K562 (cell line): ENCODE results near the gene TBX6. TPM values are rescaled to one million over a fixed set of nuclear protein-coding genes. Genes with fewer than 3 reads are reported as not detected.

Experiments used
- ETV1 ChIP-seq: fragments of 450-650 bp; conservative IDR thresholded peaks from 2 replicates; pipeline ENCODE4 v1.6.1; 2016; ENCODE audit warnings: missing genetic modification characterization, control low read depth, low read depth, missing compliant biosample characterization
- HLTF ChIP-seq: fragments of 450-650 bp; IDR thresholded peaks from 2 replicates; pipeline ENCODE4 v1.6.1; 2016
- LARP7 ChIP-seq: fragments of 450-650 bp; IDR thresholded peaks from 2 replicates; pipeline ENCODE4 v1.6.1; 2016
- MTA2 ChIP-seq: fragments of 450-650 bp; IDR thresholded peaks from 2 replicates; pipeline ENCODE4 v1.6.1; 2016; ENCODE audit warnings: low read depth
- RFX7 ChIP-seq: fragments of 250-450 bp; sonication (Bioruptor Pico); IDR thresholded peaks from 2 replicates; pipeline ENCODE4 v1.5.1; 2021; ENCODE audit warnings: mild to moderate bottlenecking
- polyA plus RNA-seq, 8 experiments: library from polyadenylated mRNA; depleted of rRNA in 4 of 8; stranded (reverse) in 5 of 8; unstranded in 3 of 8; fragments of >200 nt; fragmentation: Nextera tagmentation in 2 of 8; fragmentation: Illumina TruSeq in 1 of 8; extraction: Ambion mirVana in 2 of 8; extraction: Trizol in 1 of 8; gene quantifications; 2 replicates each; pipeline versions ENCODE4 v1.2.1 to v1.2.3, GENCODE V29; 2011 to 2014; ENCODE audit warnings: inconsistent platforms in 1 of 8, missing spikeins in 1 of 8
- total RNA-seq, 7 experiments: library from RNA; depleted of rRNA in 6 of 7; stranded (reverse); fragments of >200 nt in 6 of 7; fragmentation: Illumina TruSeq in 2 of 7; extraction: Trizol in 2 of 7; gene quantifications; 2 replicates each; pipeline versions ENCODE4 v1.2.1 to v1.2.3, GENCODE V29; 2011 to 2021; ENCODE audit warnings: low replicate concordance in 1 of 7
- TF ChIP-seq, protein P1 (sequence below): fragments of 450-650 bp; conservative IDR thresholded peaks from 2 replicates; pipeline ENCODE4 v1.6.1; 2016; ENCODE audit warnings: missing genetic modification characterization, low read depth, mild to moderate bottlenecking, control low read depth, missing compliant biosample characterization
- TF ChIP-seq, protein P2 (sequence below): IDR thresholded peaks from 3 replicates; pipeline ENCODE4 v1.6.1; 2011; ENCODE audit warnings: borderline replicate concordance, mild to moderate bottlenecking, moderate library complexity; ENCODE audit not compliant: insufficient read length; ENCODE audit errors: extremely low read depth
- TF ChIP-seq, protein P3 (sequence below): fragments of 250-450 bp; sonication (Bioruptor Pico); IDR thresholded peaks from 2 replicates; pipeline ENCODE4 v1.5.0; 2021; ENCODE audit warnings: mild to moderate bottlenecking, moderate library complexity
- TF ChIP-seq, protein P4 (sequence below): fragments of 250-450 bp; sonication (Bioruptor Pico); IDR thresholded peaks from 2 replicates; pipeline ENCODE4 v1.4.0; 2020; ENCODE audit warnings: mild to moderate bottlenecking, moderate library complexity
- TF ChIP-seq, protein P5 (sequence below), 2 experiments: fragments of 450-650 bp in 1 of 2; IDR thresholded peaks; 2 replicates each; pipeline ENCODE4 v1.6.1; 2011 to 2017; ENCODE audit warnings: low read depth in 2 of 2, antibody characterized with exemption in 1 of 2, borderline replicate concordance in 1 of 2, low read length in 1 of 2, mild to moderate bottlenecking in 1 of 2, mixed read lengths in 1 of 2; ENCODE audit not compliant: control insufficient read depth in 1 of 2

The TBX6 gene
- total and polyA plus RNA-seq, 9 of the 15 experiments (the other 6 are each of a cell fraction or from before 2014, with no cell fraction given) = 0.07 to 0.58 (median 0.11) TPM; not detected in 2

DNA sequence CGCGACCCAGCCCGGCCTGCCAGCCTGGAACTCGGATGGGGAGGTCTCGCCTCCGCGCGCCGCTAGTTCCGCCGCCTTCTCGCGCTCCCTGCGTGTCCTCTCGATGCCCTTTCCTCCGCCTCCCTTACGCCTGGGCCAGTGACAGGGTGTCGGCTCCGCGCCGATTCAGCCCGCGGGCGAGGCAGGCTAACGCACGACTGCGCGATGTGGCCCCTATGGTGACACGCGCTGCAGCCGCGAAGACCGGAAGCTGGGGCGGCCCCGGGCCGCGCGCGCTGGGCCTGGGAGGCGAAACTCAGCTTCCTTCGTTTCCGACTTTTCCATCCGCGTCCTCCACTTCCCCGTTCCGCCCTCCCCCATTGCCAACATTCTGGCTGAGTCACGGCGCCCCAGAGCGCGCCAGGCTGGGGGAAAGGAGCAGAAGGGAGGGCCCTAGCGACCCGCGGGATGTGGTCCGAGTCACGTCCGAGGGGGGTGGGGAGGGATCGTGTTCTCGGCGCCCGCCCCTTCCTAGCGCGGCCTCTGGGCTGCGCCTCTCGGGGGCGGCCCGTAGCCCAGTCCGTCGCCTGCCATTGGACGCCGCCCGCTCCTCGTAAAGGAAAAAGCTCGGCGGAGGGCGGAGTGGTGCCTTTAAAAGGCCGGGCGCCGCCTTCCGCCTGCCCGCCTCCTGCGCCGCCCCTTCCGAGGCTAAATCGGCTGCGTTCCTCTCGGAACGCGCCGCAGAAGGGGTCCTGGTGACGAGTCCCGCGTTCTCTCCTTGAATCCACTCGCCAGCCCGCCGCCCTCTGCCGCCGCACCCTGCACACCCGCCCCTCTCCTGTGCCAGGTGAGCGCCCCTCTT, 26.4 kb downstream of the TBX6 start, which contains the start of gene ALDOA (continued):
- TF ChIP-seq, protein P1, sequence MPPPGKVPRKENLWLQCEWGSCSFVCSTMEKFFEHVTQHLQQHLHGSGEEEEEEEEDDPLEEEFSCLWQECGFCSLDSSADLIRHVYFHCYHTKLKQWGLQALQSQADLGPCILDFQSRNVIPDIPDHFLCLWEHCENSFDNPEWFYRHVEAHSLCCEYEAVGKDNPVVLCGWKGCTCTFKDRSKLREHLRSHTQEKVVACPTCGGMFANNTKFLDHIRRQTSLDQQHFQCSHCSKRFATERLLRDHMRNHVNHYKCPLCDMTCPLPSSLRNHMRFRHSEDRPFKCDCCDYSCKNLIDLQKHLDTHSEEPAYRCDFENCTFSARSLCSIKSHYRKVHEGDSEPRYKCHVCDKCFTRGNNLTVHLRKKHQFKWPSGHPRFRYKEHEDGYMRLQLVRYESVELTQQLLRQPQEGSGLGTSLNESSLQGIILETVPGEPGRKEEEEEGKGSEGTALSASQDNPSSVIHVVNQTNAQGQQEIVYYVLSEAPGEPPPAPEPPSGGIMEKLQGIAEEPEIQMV (tag) = 0 out of 2 replicates have a peak, but pooled peaks have one; percentile 7
- TF ChIP-seq ETV1 (tag) = peak; percentile 95
- 0 out of 2 replicates have a peak, but pooled peaks have one; percentile 4 for TF ChIP-seq MTA2
- TF ChIP-seq, protein P2, sequence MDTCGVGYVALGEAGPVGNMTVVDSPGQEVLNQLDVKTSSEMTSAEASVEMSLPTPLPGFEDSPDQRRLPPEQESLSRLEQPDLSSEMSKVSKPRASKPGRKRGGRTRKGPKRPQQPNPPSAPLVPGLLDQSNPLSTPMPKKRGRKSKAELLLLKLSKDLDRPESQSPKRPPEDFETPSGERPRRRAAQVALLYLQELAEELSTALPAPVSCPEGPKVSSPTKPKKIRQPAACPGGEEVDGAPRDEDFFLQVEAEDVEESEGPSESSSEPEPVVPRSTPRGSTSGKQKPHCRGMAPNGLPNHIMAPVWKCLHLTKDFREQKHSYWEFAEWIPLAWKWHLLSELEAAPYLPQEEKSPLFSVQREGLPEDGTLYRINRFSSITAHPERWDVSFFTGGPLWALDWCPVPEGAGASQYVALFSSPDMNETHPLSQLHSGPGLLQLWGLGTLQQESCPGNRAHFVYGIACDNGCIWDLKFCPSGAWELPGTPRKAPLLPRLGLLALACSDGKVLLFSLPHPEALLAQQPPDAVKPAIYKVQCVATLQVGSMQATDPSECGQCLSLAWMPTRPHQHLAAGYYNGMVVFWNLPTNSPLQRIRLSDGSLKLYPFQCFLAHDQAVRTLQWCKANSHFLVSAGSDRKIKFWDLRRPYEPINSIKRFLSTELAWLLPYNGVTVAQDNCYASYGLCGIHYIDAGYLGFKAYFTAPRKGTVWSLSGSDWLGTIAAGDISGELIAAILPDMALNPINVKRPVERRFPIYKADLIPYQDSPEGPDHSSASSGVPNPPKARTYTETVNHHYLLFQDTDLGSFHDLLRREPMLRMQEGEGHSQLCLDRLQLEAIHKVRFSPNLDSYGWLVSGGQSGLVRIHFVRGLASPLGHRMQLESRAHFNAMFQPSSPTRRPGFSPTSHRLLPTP = no peak
- TF ChIP-seq LARP7 = no peak; the same call in 1 of the 2 replicates
- TF ChIP-seq, protein P3, sequence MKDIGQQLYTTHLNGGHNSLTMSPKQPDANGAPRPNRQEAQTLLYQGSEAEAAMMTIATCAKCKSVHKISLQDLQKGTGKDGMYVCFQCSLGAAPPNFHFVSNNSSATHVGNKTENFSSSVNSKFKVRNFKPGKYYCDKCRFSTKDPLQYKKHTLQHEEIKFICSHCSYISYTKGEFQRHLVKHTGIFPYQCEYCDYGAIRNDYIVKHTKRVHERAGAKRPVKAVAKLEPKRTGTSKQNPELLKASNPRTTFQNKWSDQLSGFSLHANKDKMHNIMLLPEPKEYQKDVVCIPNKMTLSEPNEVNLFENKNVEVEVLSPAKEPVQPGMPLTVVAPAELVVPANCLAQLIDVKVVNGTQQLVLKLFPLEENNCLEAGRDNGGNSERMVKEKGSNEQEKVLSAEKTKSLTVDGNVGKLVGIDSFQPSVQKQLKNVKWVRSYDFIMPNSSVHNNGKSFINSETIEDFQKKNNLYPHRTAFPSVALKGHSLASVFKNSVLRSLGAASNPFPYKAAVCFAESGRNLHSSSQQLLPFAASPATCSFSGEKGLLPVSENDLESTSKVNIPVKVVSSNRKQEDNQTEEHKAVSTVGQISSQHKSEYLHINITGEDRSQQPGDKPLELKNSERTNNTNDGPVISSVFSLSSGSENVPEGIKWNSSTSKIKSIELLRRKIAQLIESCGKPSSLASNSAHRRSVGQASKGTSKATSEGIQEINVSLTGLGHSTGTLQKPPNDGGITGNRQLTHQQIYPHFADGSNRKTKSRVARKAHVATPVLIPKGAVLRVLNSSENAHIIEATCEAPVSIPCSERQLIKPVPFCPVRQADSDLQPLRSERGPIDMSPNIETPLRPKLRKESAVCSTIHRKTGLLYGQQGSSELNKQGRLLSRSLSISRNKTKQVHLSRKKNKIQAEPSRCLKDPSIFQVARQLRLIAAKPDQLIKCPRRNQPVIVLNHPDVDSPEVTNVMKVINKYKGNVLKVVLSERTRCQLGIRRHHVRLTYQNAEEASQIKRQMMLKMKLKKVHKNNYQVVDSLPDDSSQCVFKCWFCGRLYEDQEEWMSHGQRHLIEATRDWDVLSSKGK (CRISPR knock-in tag) = no peak
- TF ChIP-seq, protein P4, sequence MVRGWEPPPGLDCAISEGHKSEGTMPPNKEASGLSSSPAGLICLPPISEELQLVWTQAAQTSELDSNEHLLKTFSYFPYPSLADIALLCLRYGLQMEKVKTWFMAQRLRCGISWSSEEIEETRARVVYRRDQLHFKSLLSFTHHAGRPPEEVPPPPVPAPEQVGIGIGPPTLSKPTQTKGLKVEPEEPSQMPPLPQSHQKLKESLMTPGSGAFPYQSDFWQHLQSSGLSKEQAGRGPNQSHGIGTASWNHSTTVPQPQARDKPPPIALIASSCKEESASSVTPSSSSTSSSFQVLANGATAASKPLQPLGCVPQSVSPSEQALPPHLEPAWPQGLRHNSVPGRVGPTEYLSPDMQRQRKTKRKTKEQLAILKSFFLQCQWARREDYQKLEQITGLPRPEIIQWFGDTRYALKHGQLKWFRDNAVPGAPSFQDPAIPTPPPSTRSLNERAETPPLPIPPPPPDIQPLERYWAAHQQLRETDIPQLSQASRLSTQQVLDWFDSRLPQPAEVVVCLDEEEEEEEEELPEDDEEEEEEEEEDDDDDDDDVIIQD (CRISPR knock-in tag) = no peak
- no peak for TF ChIP-seq RFX7 (CRISPR knock-in tag)
- TF ChIP-seq, protein P5, sequence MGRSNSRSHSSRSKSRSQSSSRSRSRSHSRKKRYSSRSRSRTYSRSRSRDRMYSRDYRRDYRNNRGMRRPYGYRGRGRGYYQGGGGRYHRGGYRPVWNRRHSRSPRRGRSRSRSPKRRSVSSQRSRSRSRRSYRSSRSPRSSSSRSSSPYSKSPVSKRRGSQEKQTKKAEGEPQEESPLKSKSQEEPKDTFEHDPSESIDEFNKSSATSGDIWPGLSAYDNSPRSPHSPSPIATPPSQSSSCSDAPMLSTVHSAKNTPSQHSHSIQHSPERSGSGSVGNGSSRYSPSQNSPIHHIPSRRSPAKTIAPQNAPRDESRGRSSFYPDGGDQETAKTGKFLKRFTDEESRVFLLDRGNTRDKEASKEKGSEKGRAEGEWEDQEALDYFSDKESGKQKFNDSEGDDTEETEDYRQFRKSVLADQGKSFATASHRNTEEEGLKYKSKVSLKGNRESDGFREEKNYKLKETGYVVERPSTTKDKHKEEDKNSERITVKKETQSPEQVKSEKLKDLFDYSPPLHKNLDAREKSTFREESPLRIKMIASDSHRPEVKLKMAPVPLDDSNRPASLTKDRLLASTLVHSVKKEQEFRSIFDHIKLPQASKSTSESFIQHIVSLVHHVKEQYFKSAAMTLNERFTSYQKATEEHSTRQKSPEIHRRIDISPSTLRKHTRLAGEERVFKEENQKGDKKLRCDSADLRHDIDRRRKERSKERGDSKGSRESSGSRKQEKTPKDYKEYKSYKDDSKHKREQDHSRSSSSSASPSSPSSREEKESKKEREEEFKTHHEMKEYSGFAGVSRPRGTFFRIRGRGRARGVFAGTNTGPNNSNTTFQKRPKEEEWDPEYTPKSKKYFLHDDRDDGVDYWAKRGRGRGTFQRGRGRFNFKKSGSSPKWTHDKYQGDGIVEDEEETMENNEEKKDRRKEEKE (IDR thresholded peaks at IDR 0.05; ENCODE audit: borderline replicate concordance in 1 of 2, control insufficient read depth in 1 of 2, low read depth in 2 of 2, low read length in 1 of 2) = 0 out of 4 replicates have a peak, but pooled peaks of 1 of the 2 experiments have one; percentile 67
- TF ChIP-seq HLTF = no peak
